GM23338 (cell line): ENCODE measurements around the gene TBC1D3G. TPM values are rescaled to one million over a fixed set of nuclear protein-coding genes. Genes with fewer than 3 reads are reported as not detected.
"Not testable (repeated sequence)": the region's sequence is repeated elsewhere in the genome, so short reads cannot be mapped to it uniquely, and the experiment has no call there.

Experiments used
- ATAC-seq: fragments of 200-7000 bp; cut with Tn5 transposase; 3 replicates; pipeline ENCODE4 v1.9.1; 2020
- DNase-seq: peaks from one replicate; pipeline ENCODE4 v3.0.0-alpha.2; 2015; ENCODE audit warnings: low spot score
- H2AFZ ChIP-seq: fragments of 200-600 bp; sonication (generic); 2 replicates; pipeline ENCODE4 v1.8.0; 2016; ENCODE audit warnings: antibody characterized with exemption, mild to moderate bottlenecking, moderate library complexity
- H3F3A ChIP-seq: fragments of 200-600 bp; sonication (generic); replicated peaks from 2 replicates; pipeline ENCODE4 v1.8.0; 2017; ENCODE audit warnings: antibody characterized with exemption, mixed run types, low read depth
- H3K27ac ChIP-seq: fragments of 200-600 bp; sonication (generic); 2 replicates; pipeline ENCODE4 v1.6.1; 2016; ENCODE audit warnings: low read depth
- H3K27me3 ChIP-seq: fragments of 200-600 bp; sonication (generic); 2 replicates; pipeline ENCODE4 v1.8.0; 2016; ENCODE audit warnings: mild to moderate bottlenecking, mixed run types, moderate library complexity; ENCODE audit not compliant: insufficient read depth
- H3K36me3 ChIP-seq: fragments of 200-600 bp; sonication (generic); 2 replicates; pipeline ENCODE4 v1.8.0; 2016; ENCODE audit warnings: mild to moderate bottlenecking; ENCODE audit not compliant: insufficient read depth
- H3K4me1 ChIP-seq: fragments of 200-600 bp; sonication (generic); 2 replicates; pipeline ENCODE4 v1.8.0; 2016; ENCODE audit warnings: mild to moderate bottlenecking, moderate library complexity; ENCODE audit not compliant: insufficient read depth
- H3K4me2 ChIP-seq: fragments of 200-600 bp; sonication (generic); 2 replicates; pipeline ENCODE4 v1.7.1; 2017; ENCODE audit warnings: mixed run types
- H3K4me3 ChIP-seq: fragments of 200-600 bp; sonication (generic); 2 replicates; pipeline ENCODE4 v1.6.1; 2016; ENCODE audit warnings: mixed run types
- H3K79me2 ChIP-seq: fragments of 200-600 bp; sonication (generic); replicated peaks from 2 replicates; pipeline ENCODE4 v1.8.0; 2017; ENCODE audit warnings: mild to moderate bottlenecking; ENCODE audit not compliant: insufficient read depth
- H3K9me2 ChIP-seq: fragments of 200-600 bp; sonication (generic); 2 replicates; pipeline ENCODE4 v1.8.0; 2017; ENCODE audit not compliant: insufficient read depth
- H4K20me1 ChIP-seq: fragments of 200-600 bp; sonication (generic); replicated peaks from 2 replicates; pipeline ENCODE4 v1.8.0; 2017; ENCODE audit warnings: mild to moderate bottlenecking; ENCODE audit not compliant: insufficient read depth
- H3K27ac Mint-ChIP-seq: 2 replicates; pipeline ENCODE4 v1.8.0; 2020; ENCODE audit warnings: inconsistent platforms, mild to moderate bottlenecking, moderate library complexity, mixed read lengths
- H3K27me3 Mint-ChIP-seq: 3 replicates; pipeline ENCODE4 v1.8.0; 2022; ENCODE audit warnings: low read depth, mild to moderate bottlenecking, moderate library complexity, mixed read lengths, inconsistent platforms; ENCODE audit not compliant: insufficient read depth, poor library complexity
- H3K36me3 Mint-ChIP-seq: 3 replicates; pipeline ENCODE4 v1.8.0; 2021; ENCODE audit warnings: low read depth, mild to moderate bottlenecking, inconsistent platforms, moderate library complexity, mixed read lengths
- H3K4me1 Mint-ChIP-seq: 3 replicates; pipeline ENCODE4 v1.8.0; 2020; ENCODE audit warnings: mild to moderate bottlenecking, inconsistent platforms, mixed read lengths
- H3K4me3 Mint-ChIP-seq: 3 replicates; pipeline ENCODE4 v1.8.0; 2021; ENCODE audit warnings: moderate library complexity, mild to moderate bottlenecking, inconsistent platforms, mixed read lengths
- H3K9me3 Mint-ChIP-seq: 3 replicates; pipeline ENCODE4 v1.8.0; 2020; ENCODE audit warnings: moderate library complexity, mild to moderate bottlenecking, inconsistent platforms, mixed read lengths
- long read RNA-seq: library from polyadenylated mRNA; unstranded; transcript quantifications from one replicate; pipeline ENCODE4 v2.0.0, GENCODE V29; 2020; ENCODE audit not compliant: unreplicated experiment
- polyA plus RNA-seq: library from polyadenylated mRNA; unstranded; fragments of >200 nt; fragmentation: Nextera tagmentation; extraction: Ambion mirVana; gene quantifications from 2 replicates; pipeline ENCODE4 v1.2.1, GENCODE V29; 2016
- total RNA-seq: library from RNA; depleted of rRNA; stranded (reverse); fragments of >200 nt; shearing (Covaris generic); gene quantifications from 2 replicates; pipeline ENCODE4 v1.2.3, GENCODE V29; 2014; rRNA removed

The TBC1D3G gene
- total RNA-seq = not detected in 2 replicates
- polyA plus RNA-seq = not detected in 2 replicates
- long read RNA-seq = 0 reads

- H3K9me2 ChIP-seq, H3K27ac Mint-ChIP-seq, ATAC-seq, H3K36me3 ChIP-seq, H4K20me1 ChIP-seq, H3K4me2 ChIP-seq, H3K9me3 Mint-ChIP-seq, H3K4me1 ChIP-seq, H3K4me3 ChIP-seq, H3K79me2 ChIP-seq, H3K4me1 Mint-ChIP-seq, H3K4me3 Mint-ChIP-seq, H3K27ac ChIP-seq, DNase-seq, H3F3A ChIP-seq, H3K27me3 ChIP-seq, H3K36me3 Mint-ChIP-seq, H2AFZ ChIP-seq, H3K27me3 Mint-ChIP-seq: not testable (repeated sequence)
Observed at GRCh38 chr17:36323584-36323983, at the start of gene TBC1D3G. TBC1D3G (plus strand) TSS chr17:36323884; CDS start chr17:36325412, 1,528 bp downstream.

- H3K9me2 ChIP-seq, H2AFZ ChIP-seq, H3K4me1 ChIP-seq, H3K4me2 ChIP-seq, DNase-seq, H3K36me3 ChIP-seq, H3F3A ChIP-seq, H3K9me3 Mint-ChIP-seq, H3K79me2 ChIP-seq, H3K27me3 ChIP-seq, H3K27me3 Mint-ChIP-seq, H3K27ac Mint-ChIP-seq, H3K4me1 Mint-ChIP-seq, H3K4me3 Mint-ChIP-seq, H3K36me3 Mint-ChIP-seq, H4K20me1 ChIP-seq, H3K27ac ChIP-seq, H3K4me3 ChIP-seq, ATAC-seq: not testable (repeated sequence)
Observed at GRCh38 chr17:36283256-36283655, 40.4 kb upstream of the TBC1D3G start.

- H3K79me2 ChIP-seq, H3K36me3 ChIP-seq, H3K4me1 ChIP-seq, H3K9me2 ChIP-seq, H3K4me1 Mint-ChIP-seq, H3K9me3 Mint-ChIP-seq, H4K20me1 ChIP-seq, DNase-seq, H3K4me3 Mint-ChIP-seq, H3K27ac Mint-ChIP-seq, H2AFZ ChIP-seq, H3K36me3 Mint-ChIP-seq, H3K27ac ChIP-seq, H3K4me3 ChIP-seq, H3K4me2 ChIP-seq, H3K27me3 ChIP-seq, H3K27me3 Mint-ChIP-seq, H3F3A ChIP-seq, ATAC-seq: not testable (repeated sequence)
Observed at GRCh38 chr17:36284219-36284618, 39.5 kb upstream of the TBC1D3G start.

- not testable (repeated sequence) for H3K27ac Mint-ChIP-seq, H3K79me2 ChIP-seq, H3K36me3 ChIP-seq, H3K27me3 ChIP-seq, DNase-seq, H3K4me2 ChIP-seq, H3K4me1 ChIP-seq, ATAC-seq, H3K4me3 Mint-ChIP-seq, H3K36me3 Mint-ChIP-seq, H3K4me3 ChIP-seq, H3F3A ChIP-seq, H2AFZ ChIP-seq, H4K20me1 ChIP-seq, H3K9me3 Mint-ChIP-seq, H3K4me1 Mint-ChIP-seq, H3K9me2 ChIP-seq, H3K27ac ChIP-seq, H3K27me3 Mint-ChIP-seq
Observed at GRCh38 chr17:36289965-36290612, 33.6 kb upstream of the TBC1D3G start.

- not testable (repeated sequence) for H3K9me3 Mint-ChIP-seq, H3F3A ChIP-seq, H3K27me3 Mint-ChIP-seq, H3K27ac ChIP-seq, H3K4me3 Mint-ChIP-seq, H3K36me3 Mint-ChIP-seq, H3K4me2 ChIP-seq, H3K27me3 ChIP-seq, H3K4me3 ChIP-seq, H3K9me2 ChIP-seq, H3K4me1 ChIP-seq, H2AFZ ChIP-seq, H3K4me1 Mint-ChIP-seq, DNase-seq, H3K79me2 ChIP-seq, ATAC-seq, H3K36me3 ChIP-seq, H3K27ac Mint-ChIP-seq, H4K20me1 ChIP-seq
Observed at GRCh38 chr17:36295161-36295560, 28.5 kb upstream of the TBC1D3G start.

GRCh38 chr17:36315736-36316135 is 7.9 kb upstream of the TBC1D3G start:
- not testable (repeated sequence) for H3K36me3 Mint-ChIP-seq, H3K27me3 Mint-ChIP-seq, ATAC-seq, H2AFZ ChIP-seq, DNase-seq, H3K4me1 ChIP-seq, H3K9me3 Mint-ChIP-seq, H3F3A ChIP-seq, H3K27ac Mint-ChIP-seq, H3K9me2 ChIP-seq, H3K4me3 Mint-ChIP-seq, H3K27ac ChIP-seq, H3K79me2 ChIP-seq, H3K4me3 ChIP-seq, H3K27me3 ChIP-seq, H3K4me1 Mint-ChIP-seq, H3K36me3 ChIP-seq, H3K4me2 ChIP-seq, H4K20me1 ChIP-seq

GRCh38 chr17:36362496-36362895 is 38.8 kb downstream of the TBC1D3G start:
- not testable (repeated sequence) for H3K4me3 Mint-ChIP-seq, H4K20me1 ChIP-seq, H3K9me2 ChIP-seq, H3K27me3 Mint-ChIP-seq, ATAC-seq, H3K79me2 ChIP-seq, H3K27ac Mint-ChIP-seq, H3K36me3 ChIP-seq, H2AFZ ChIP-seq, H3K4me1 Mint-ChIP-seq, H3F3A ChIP-seq, H3K36me3 Mint-ChIP-seq, H3K4me2 ChIP-seq, DNase-seq, H3K27me3 ChIP-seq, H3K27ac ChIP-seq, H3K9me3 Mint-ChIP-seq, H3K4me1 ChIP-seq, H3K4me3 ChIP-seq
